Upper lobe of left lung (tissue), 4 donors: Measurements from ENCODE around the gene CPLX1.

ENCODE experiments used
- POLR2A ChIP-seq, 4 donors: fragments of 450-650 bp; IDR thresholded peaks; one replicate each; pipeline ENCODE4 v1.5.1; 2016 to 2017; ENCODE audit warnings: antibody characterized with exemption in 4 of 4, mild to moderate bottlenecking in 2 of 4
- POLR2AphosphoS5 ChIP-seq, 2 donors: sonication (generic); formaldehyde crosslinking; IDR thresholded peaks; one replicate each; pipeline ENCODE4 v1.5.1; 2017; ENCODE audit warnings: antibody characterized with exemption in 2 of 2
- TF ChIP-seq, protein P1 (sequence below), 6 experiments: fragments of 450-650 bp in 4 of 6; fragments of 200-600 bp in 2 of 6; sonication (generic) in 2 of 6; IDR thresholded peaks; one replicate each; pipeline ENCODE4 v1.5.1; 2016 to 2019; ENCODE audit warnings: antibody characterized with exemption in 6 of 6

DNA sequence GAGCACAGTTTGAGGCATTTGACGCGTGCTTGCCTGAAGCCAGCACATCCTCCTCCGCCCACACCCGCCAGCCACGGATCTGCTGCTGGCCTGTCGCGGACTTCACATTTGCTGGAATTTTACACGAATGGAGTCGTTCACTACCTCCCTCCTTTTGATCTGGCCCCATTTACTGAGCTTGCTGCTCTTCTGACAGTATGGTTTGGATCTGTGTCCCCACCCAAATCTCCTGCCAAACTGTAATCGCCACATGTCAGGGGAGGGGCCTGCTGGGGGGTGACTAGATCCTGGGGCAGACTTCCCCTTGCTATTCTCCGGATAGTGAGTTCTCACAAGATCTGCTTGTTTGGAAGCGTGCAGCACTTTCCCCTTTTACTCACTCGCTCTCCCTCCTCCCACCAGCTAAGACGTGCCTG lies 19.9 kb upstream of the CPLX1 start:
- TF ChIP-seq, protein P1, sequence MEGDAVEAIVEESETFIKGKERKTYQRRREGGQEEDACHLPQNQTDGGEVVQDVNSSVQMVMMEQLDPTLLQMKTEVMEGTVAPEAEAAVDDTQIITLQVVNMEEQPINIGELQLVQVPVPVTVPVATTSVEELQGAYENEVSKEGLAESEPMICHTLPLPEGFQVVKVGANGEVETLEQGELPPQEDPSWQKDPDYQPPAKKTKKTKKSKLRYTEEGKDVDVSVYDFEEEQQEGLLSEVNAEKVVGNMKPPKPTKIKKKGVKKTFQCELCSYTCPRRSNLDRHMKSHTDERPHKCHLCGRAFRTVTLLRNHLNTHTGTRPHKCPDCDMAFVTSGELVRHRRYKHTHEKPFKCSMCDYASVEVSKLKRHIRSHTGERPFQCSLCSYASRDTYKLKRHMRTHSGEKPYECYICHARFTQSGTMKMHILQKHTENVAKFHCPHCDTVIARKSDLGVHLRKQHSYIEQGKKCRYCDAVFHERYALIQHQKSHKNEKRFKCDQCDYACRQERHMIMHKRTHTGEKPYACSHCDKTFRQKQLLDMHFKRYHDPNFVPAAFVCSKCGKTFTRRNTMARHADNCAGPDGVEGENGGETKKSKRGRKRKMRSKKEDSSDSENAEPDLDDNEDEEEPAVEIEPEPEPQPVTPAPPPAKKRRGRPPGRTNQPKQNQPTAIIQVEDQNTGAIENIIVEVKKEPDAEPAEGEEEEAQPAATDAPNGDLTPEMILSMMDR (IDR thresholded peaks at IDR 0.05) = no peak
- no peak for TF ChIP-seq POLR2A (IDR thresholded peaks at IDR 0.05)
- no peak for TF ChIP-seq POLR2AphosphoS5 (IDR thresholded peaks at IDR 0.05)
